Mesodermal cell (in vitro differentiated cells): ENCODE results near the gene PRDM11.
"Not testable (repeated sequence)": the region's sequence is repeated elsewhere in the genome, so short reads cannot be mapped to it uniquely, and the experiment has no call there.

Source experiments
- H3K27ac ChIP-seq: 2 replicates; pipeline ENCODE4 v1.7.0; 2013; ENCODE audit warnings: mild to moderate bottlenecking, low read depth, low read length, moderate library complexity; ENCODE audit not compliant: severe bottlenecking
- H3K36me3 ChIP-seq: 2 replicates; pipeline ENCODE4 v1.7.1; 2013; ENCODE audit warnings: mild to moderate bottlenecking, low read length, moderate library complexity; ENCODE audit not compliant: control insufficient read depth, insufficient read depth
- H3K4me1 ChIP-seq: one replicate; pipeline ENCODE4 v1.7.1; 2013; ENCODE audit warnings: mild to moderate bottlenecking, low read length; ENCODE audit not compliant: insufficient read depth, control insufficient read depth, poor library complexity, severe bottlenecking
- H3K4me3 ChIP-seq: 2 replicates; pipeline ENCODE4 v1.7.0; 2013; ENCODE audit warnings: low read length, control low read depth, mild to moderate bottlenecking; ENCODE audit not compliant: insufficient read depth, poor library complexity, severe bottlenecking; ENCODE audit errors: extremely low read depth
- H3K9me3 ChIP-seq: 2 replicates; pipeline ENCODE4 v1.7.1; 2013; ENCODE audit warnings: mild to moderate bottlenecking, low read length, moderate library complexity; ENCODE audit not compliant: control insufficient read depth
- WGBS, 2 experiments: methylation state at CpG; one replicate each; pipeline ENCODE4 v1.1.5; 2013; ENCODE audit warnings: missing lambda C conversion rate in 2 of 2; ENCODE audit not compliant: insufficient coverage in 2 of 2; 5-methylcytosine and 5-hydroxymethylcytosine counted together

The PRDM11 gene

DNA sequence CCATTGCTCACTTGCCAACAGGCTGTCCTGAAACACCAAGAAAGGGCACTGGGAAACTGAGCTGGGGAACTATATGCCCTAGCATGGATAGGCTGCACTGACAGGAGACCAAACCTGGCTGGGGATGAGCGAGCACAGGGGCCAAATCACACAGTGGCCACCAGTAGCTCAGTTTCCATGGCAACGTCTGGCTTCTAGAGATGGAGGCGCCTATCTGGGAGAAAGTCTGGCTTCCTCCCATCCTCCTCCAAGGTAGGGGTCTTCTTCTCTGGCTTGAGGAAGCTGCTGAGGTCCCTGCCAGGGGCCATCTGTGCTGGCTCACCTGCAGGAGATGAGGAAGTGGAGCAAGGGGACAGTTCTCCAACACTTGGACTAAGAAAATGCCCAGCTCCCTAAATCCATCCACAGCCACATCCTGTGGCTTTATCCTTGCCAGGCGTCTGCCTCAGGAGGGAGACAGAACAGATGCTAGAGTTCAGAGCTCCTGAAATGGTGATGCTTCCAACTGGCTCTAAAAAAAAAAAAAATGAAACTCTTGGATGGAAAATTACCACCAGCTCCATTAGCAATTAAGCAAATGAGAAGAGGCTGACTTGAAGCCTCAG lies 91.4 kb downstream of the PRDM11 start:
- Histone ChIP-seq H3K9me3 (peaks cover 7% of the 10 kb centered on the region), H3K36me3 (no peaks in the 10 kb centered on the region), H3K4me3 (no peak overlapping the region), H3K27ac (no peak overlapping the region), H3K4me1 (no peaks in the 10 kb centered on the region)
- WGBS, 2 experiments = 68 to 75% methylated on average over 3 to 4 of the region's 4 CpGs

DNA sequence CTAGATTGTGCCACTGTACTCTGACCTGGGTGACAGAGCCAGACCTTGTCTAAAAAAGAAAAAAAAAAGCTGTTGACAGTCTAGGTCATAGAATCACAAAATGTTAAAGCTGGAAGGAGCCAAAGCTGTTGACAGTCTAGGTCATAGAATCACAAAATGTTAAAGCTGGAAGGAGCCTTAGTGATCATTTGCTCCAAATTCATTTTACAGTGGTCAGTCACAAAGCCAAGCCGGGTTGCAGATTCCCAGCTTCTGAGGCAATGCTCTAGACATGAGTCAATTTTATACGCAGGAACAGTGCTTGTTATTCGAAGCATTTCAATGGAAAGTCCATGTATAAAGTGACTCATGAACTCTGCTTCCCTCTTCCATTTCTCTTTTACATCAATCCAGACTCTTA lies 92.3 kb downstream of the PRDM11 start:
- no peak overlapping the region for H3K27ac ChIP-seq
- H3K36me3 ChIP-seq = no peaks in the 10 kb centered on the region
- 94 to 98% methylated on average over 3 of the region's 3 CpGs for WGBS, 2 experiments
- no peaks in the 10 kb centered on the region for H3K4me1 ChIP-seq
- no peak overlapping the region for H3K4me3 ChIP-seq
- H3K9me3 ChIP-seq = peaks cover 7% of the 10 kb centered on the region

DNA sequence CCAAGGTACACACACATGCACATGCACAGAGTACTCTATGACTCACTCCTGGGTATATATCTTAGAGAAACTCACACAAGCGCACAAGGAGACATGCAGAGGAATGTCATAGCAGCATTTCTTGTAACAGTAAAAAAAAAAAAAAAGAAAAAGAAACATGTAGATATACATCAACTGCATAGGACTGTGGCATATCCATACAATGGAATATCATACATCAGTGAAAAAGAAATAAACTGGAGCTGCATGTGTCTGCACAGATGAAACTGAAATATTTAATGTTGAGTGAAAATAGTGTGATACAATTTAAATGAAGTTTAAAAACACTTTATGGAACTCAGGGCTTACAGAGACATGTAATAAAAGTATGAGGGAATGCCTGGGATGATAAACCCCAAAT lies 93.3 kb downstream of the PRDM11 start:
- H3K36me3 ChIP-seq = no peaks in the 10 kb centered on the region
- H3K9me3 ChIP-seq = peaks cover 7% of the 10 kb centered on the region
- H3K4me3 ChIP-seq = no peak overlapping the region
- H3K4me1 ChIP-seq = no peaks in the 10 kb centered on the region
- no CpG with 5 or more reads among the region's 1 CpG for WGBS, 2 experiments
- H3K27ac ChIP-seq = no peak overlapping the region

DNA sequence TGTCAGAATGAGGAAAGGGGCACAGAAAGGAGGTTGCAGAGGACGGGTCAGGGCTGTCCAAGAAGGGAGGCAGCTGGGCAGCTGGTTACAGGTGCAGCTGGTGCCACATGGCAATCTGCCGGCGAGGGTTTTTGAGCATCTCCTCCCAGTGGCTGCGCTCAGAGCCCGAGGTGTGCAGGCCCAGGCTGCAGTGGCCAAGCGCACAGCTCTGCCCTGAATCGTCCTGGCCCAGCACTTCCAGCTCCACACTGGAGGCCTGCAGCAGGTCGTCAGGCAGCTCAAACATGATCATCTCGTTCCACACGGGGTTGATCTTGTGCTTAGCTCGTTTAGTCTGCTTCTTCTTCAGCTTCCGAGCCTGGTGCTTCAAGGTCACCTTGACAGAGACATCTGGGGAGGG lies 97.5 kb downstream of the PRDM11 start:
- Histone ChIP-seq H3K27ac (no peak overlapping the region), H3K9me3 (peaks cover 7% of the 10 kb centered on the region), H3K36me3 (no peaks in the 10 kb centered on the region), H3K4me1 (no peaks in the 10 kb centered on the region), H3K4me3 (no peak overlapping the region)
- WGBS, 2 experiments = 90 to 92% methylated on average over 9 to 10 of the region's 12 CpGs

DNA sequence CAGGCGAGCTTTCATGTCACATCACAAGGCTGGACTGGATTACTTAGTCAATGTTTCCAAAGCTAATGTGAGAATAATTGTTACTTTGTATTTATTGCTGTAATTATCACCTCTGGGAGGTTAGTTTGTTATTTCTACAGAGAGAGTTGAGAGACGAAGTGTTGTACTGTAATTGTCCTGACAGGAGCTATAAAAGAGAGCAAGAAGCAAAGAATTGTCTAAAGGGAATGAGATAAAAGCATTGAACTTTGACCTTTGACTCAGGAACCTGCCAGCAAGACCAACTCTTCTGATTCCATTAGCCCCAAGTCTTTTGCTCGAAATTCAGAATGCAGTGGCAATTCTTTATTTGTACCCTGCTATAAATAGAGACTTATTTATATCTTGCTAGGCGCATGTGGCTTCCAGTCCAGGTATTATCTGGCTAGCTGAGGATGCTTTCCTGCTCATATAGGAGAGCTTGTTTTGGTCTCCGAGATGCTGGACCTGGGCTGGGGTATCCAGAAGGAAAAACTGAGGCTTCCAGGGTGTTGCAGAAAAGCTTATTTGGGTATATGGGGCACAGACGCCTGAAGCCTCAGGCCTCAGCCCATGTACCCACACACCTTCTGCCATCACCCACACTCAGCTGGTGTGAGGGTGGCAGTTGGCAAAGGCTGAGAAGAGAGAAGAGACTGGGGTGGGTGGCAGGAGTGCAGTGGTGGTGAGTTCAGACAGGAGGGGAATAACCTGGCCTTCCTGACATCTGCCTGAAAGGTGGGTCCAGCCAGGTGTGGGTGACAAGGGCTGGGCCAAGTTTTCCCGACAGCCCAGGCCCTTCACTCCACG lies 99.0 kb downstream of the PRDM11 start:
- Histone ChIP-seq H3K9me3 (no peaks in the 10 kb centered on the region), H3K4me3 (no peak overlapping the region), H3K27ac (no peak overlapping the region), H3K4me1 (no peaks in the 10 kb centered on the region), H3K36me3 (no peaks in the 10 kb centered on the region)
- WGBS, 2 experiments = 85 to 97% methylated on average over 4 to 5 of the region's 8 CpGs

DNA sequence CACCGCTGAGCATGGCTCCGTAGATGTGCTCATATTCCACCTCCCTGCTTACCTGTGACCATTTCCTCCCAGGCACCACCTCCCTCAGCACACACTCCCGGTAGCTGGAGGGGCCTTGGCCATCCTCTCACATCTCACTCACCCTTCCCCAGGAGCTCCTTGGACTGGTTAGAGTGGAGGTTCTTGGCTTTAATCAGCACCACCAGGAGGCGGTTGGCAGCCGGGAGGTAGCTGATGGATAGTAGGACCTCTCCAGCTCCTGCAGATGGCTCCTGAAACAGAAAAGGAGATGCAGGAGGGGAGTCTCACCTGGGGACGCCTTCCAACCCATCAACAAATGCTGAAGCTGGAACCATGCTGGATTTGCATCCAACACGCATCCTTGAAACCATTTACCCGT lies 99.8 kb downstream of the PRDM11 start:
- H3K4me3 ChIP-seq = no peak overlapping the region
- 97 to 98% methylated on average over 3 to 7 of the region's 8 CpGs for WGBS, 2 experiments
- no peaks in the 10 kb centered on the region for H3K4me1 ChIP-seq
- H3K9me3 ChIP-seq = no peaks in the 10 kb centered on the region
- H3K27ac ChIP-seq = no peak overlapping the region
- no peaks in the 10 kb centered on the region for H3K36me3 ChIP-seq

DNA sequence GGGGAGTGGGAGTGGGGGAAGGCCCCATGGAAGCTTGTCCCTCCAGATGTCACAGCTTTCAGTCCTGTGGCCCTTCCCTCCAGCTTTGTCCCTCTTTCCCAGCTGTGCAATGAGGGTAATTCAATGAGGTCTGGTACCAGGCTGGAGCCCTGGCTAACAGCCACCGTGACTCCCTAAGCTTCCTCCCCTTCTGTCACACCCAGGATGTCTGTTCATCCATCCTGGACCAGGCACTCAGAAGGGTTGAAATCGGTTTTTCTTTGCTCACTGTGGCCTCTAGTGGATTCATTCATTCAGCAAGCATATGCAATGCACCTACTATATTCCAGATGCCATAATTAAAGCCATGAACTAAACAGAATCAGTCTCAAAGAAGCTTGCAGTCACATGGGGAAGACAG lies 101.0 kb downstream of the PRDM11 start:
- H3K36me3 ChIP-seq = no peaks in the 10 kb centered on the region

DNA sequence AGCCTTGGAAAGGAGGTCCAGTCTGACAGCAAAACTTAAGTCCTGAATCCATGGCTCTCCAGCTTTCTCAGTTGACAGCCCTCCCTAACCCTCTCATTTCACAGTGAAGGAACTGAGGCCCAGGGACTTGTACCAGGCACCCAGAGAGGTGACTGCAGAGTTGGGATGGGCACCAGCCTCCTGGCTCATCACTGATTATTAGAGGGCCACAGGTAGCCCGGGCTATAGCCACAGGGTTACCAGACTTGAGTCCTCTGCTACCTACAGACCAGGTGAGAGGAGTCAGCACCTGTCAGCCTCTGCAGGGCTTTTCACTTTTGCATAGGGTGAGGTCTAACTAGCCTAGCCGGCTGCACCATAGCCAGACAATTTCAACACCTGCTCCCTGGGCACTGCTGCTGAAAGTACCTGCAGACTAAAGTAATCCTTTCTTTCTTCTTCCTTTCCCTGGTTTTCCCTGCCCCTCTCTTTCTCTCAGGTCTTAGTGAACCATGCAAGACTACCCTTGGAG lies 102.1 kb downstream of the PRDM11 start:
- no peak overlapping the region for H3K4me3 ChIP-seq
- no peaks in the 10 kb centered on the region for H3K36me3 ChIP-seq
- no peaks in the 10 kb centered on the region for H3K9me3 ChIP-seq
- 87 to 100% methylated on average over 2 of the region's 2 CpGs for WGBS, 2 experiments
- no peak overlapping the region for H3K27ac ChIP-seq
- no peaks in the 10 kb centered on the region for H3K4me1 ChIP-seq

More for the DNA sequence above, 101.0 kb downstream of the PRDM11 start:
- H3K27ac ChIP-seq = no peak overlapping the region
- no peak overlapping the region for H3K4me3 ChIP-seq
- H3K4me1 ChIP-seq = no peaks in the 10 kb centered on the region
- WGBS, 2 experiments = 50 to 75% methylated on average over 2 of the region's 2 CpGs
- H3K9me3 ChIP-seq = no peaks in the 10 kb centered on the region

DNA sequence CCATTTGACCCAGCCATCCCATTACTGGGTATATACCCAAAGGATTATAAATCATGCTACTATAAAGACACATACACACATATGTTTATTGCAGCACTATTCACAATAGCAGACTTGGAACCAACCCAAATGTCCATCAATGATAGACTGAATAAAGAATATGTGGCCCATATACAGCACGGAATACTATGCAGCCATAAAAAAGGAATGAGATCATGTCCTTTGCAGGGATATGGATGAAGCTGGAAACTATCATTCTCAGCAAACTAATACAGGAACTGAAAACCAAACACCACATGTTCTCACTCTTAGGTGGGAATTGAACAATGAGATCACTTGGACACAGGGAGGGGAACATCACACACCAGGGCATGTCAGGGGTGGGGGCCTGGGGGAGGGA lies 102.9 kb downstream of the PRDM11 start:
- H3K4me1 ChIP-seq, H3K27ac ChIP-seq, H3K4me3 ChIP-seq, H3K9me3 ChIP-seq, H3K36me3 ChIP-seq: not testable (repeated sequence)
- 100% methylated on average over 1 of the region's 1 CpG; no CpG with 5 or more reads in 1 of the 2 experiments for WGBS, 2 experiments

DNA sequence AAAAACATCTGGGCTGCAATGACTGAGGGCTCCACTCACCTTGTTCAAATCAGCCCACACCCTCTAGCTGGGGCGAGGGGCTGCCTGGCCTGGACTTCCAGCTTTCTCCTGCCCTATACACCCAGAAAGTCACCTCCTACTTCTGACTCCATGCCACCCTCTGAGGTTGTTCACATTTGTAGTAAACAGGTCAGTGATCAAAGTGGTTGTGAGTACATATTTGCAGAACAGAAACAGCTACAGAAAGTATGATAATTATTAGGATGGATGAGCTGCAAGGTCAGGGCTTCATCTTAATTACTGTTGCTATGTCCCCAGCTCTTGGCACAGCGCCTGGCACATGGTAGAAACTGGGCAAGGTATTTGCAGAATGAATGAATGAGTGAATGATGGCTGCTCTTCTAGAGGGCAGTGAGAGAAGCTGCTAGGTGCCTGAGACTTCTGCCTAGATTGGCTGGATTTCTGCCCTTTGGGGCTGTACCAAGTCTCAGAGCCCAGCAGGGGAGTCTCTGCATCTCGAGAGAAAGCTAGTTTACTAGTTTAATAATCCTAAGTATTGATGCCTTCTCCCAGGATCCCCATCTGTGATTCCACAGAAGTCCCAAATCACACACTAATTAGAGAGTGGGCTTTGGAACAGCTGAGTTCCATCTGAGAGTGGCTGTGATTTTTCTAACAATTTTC lies 103.7 kb downstream of the PRDM11 start:
- Histone ChIP-seq H3K36me3 (no peaks in the 10 kb centered on the region), H3K9me3 (no peaks in the 10 kb centered on the region), H3K4me1 (no peaks in the 10 kb centered on the region), H3K4me3 (no peak overlapping the region), H3K27ac (no peak overlapping the region)
- 80 to 89% methylated on average over 1 to 2 of the region's 3 CpGs for WGBS, 2 experiments
